ENCODE data around the gene SPRR1A.
"Not testable (repeated sequence)": the region's sequence is repeated elsewhere in the genome, so short reads cannot be mapped to it uniquely, and the experiment has no call there.

Gene SPRR1A

GRCh38 chr1:152972196-152972886 is 11.5 kb upstream of the SPRR1A start:
- DNase-seq (ENCODE audit: low spot score): no peak

GRCh38 chr1:152976688-152977087 is 7.2 kb upstream of the SPRR1A start:
- DNase-seq (ENCODE audit: low spot score): no peak

GRCh38 chr1:152977614-152978013 is 6.3 kb upstream of the SPRR1A start:
- no peak for DNase-seq (ENCODE audit: low spot score)

- DNase-seq (ENCODE audit: low spot score): no peak
Observed at GRCh38 chr1:152980676-152981075, 3.2 kb upstream of the SPRR1A start.

- no peak for DNase-seq (ENCODE audit: low spot score)
Observed at GRCh38 chr1:152981146-152981871, 2.6 kb upstream of the SPRR1A start.

GRCh38 chr1:152982076-152982475 is 1.8 kb upstream of the SPRR1A start:
- no peak for DNase-seq (ENCODE audit: low spot score)

GRCh38 chr1:152983234-152983633 is 647 bp upstream of the SPRR1A start:
- no peak for DNase-seq (ENCODE audit: low spot score)

GRCh38 chr1:152986578-152986977 is 2.7 kb downstream of the SPRR1A start:
- no peak for DNase-seq (ENCODE audit: low spot score)

- no peak for DNase-seq (ENCODE audit: low spot score)
Observed at GRCh38 chr1:152993186-152993585, 9.3 kb downstream of the SPRR1A start.

GRCh38 chr1:152995842-152996241 is 12.0 kb downstream of the SPRR1A start:
- DNase-seq (ENCODE audit: low spot score): no peak

- DNase-seq (ENCODE audit: low spot score): no peak
Observed at GRCh38 chr1:152996633-152997400, 12.9 kb downstream of the SPRR1A start.

GRCh38 chr1:152997901-152998300 is 14.0 kb downstream of the SPRR1A start:
- no peak for DNase-seq (ENCODE audit: low spot score)

GRCh38 chr1:152998476-152998875 is 14.6 kb downstream of the SPRR1A start:
- DNase-seq (ENCODE audit: low spot score): no peak

GRCh38 chr1:152999818-153000217 is 15.9 kb downstream of the SPRR1A start:
- DNase-seq (ENCODE audit: low spot score): no peak

- no peak for DNase-seq (ENCODE audit: low spot score)
Observed at GRCh38 chr1:153000294-153000693, 16.4 kb downstream of the SPRR1A start.

GRCh38 chr1:153001382-153001781 is 17.5 kb downstream of the SPRR1A start, which contains the start of gene SPRR3:
TSS of gene SPRR3 (plus strand) at chr1:153001749. CDS start at chr1:153003021, 1,272 bp downstream.
- no peak for DNase-seq (ENCODE audit: low spot score)

- not testable (repeated sequence) for DNase-seq (ENCODE audit: low spot score)
Observed at GRCh38 chr1:153011235-153011758, 27.4 kb downstream of the SPRR1A start.

GRCh38 chr1:153021829-153022228 is 37.9 kb downstream of the SPRR1A start:
- not testable (repeated sequence) for DNase-seq (ENCODE audit: low spot score)

GRCh38 chr1:153022340-153022739 is 38.5 kb downstream of the SPRR1A start:
- DNase-seq (ENCODE audit: low spot score): not testable (repeated sequence)

GRCh38 chr1:153023109-153023508 is 39.2 kb downstream of the SPRR1A start:
- no peak for DNase-seq (ENCODE audit: low spot score)

- no peak for DNase-seq (ENCODE audit: low spot score)
Observed at GRCh38 chr1:153024413-153024812, 40.5 kb downstream of the SPRR1A start.

GRCh38 chr1:153025797-153026196 is 41.9 kb downstream of the SPRR1A start:
- DNase-seq (ENCODE audit: low spot score): no peak

Measured in kidney capillary endothelial cell (primary cell).